PFSK-1 (cell line): ENCODE data around the gene SPPL2C.

ENCODE experiments used
- FOXP2 ChIP-seq: optimal IDR thresholded peaks from 2 replicates; pipeline ENCODE3; 2011; ENCODE audit warnings: borderline replicate concordance, control low read depth, inconsistent platforms; ENCODE audit not compliant: insufficient read depth; ENCODE audit errors: extremely low read length, extremely low read depth
- POLR2AphosphoS5 ChIP-seq: IDR thresholded peaks from 2 replicates; pipeline ENCODE4 v1.6.1; 2012; ENCODE audit warnings: low read depth, mild to moderate bottlenecking, control low read depth, low read length, moderate library complexity
- SIN3A ChIP-seq: IDR thresholded peaks from 2 replicates; pipeline ENCODE4 v1.6.1; 2012; ENCODE audit warnings: mild to moderate bottlenecking, low read length, moderate library complexity, borderline replicate concordance; ENCODE audit not compliant: insufficient read depth
- TAF1 ChIP-seq: IDR thresholded peaks from 2 replicates; pipeline ENCODE4 v1.6.1; 2012; ENCODE audit warnings: low read length, control low read depth, borderline replicate concordance; ENCODE audit not compliant: insufficient read depth
- TF ChIP-seq, protein P1 (sequence below), 2 experiments: IDR thresholded peaks; 2 replicates each; pipeline versions ENCODE4 v1.6.1 to v1.8.0; 2011 to 2012; ENCODE audit warnings: low read depth in 2 of 2, low read length in 2 of 2, control low read depth in 1 of 2, inconsistent platforms in 1 of 2, mild to moderate bottlenecking in 1 of 2, moderate library complexity in 1 of 2; ENCODE audit not compliant: insufficient read depth in 1 of 2

Gene SPPL2C

DNA sequence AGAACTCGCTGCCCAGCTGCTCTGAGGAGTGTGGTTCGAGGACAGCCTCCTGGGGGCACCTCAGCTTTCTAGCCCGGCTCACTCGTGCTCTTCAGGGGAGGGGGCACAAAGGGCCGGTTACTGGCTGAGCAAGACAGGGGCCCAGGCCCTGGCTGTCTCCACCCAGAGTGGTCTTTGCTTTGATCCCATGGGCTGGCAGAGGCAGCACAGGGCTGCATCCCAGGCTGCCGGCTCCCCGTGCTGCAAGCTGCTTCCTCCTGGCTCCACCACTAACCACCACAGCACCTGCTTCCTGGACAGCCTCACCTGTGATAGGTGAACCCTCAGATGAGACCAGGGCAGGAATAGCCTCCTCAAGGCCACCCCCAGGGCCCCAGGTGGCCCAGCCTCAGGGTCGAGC, 6.8 kb downstream of the SPPL2C start:
- TF ChIP-seq POLR2AphosphoS5: no peak
- no peak for TF ChIP-seq FOXP2
- TF ChIP-seq, protein P1, sequence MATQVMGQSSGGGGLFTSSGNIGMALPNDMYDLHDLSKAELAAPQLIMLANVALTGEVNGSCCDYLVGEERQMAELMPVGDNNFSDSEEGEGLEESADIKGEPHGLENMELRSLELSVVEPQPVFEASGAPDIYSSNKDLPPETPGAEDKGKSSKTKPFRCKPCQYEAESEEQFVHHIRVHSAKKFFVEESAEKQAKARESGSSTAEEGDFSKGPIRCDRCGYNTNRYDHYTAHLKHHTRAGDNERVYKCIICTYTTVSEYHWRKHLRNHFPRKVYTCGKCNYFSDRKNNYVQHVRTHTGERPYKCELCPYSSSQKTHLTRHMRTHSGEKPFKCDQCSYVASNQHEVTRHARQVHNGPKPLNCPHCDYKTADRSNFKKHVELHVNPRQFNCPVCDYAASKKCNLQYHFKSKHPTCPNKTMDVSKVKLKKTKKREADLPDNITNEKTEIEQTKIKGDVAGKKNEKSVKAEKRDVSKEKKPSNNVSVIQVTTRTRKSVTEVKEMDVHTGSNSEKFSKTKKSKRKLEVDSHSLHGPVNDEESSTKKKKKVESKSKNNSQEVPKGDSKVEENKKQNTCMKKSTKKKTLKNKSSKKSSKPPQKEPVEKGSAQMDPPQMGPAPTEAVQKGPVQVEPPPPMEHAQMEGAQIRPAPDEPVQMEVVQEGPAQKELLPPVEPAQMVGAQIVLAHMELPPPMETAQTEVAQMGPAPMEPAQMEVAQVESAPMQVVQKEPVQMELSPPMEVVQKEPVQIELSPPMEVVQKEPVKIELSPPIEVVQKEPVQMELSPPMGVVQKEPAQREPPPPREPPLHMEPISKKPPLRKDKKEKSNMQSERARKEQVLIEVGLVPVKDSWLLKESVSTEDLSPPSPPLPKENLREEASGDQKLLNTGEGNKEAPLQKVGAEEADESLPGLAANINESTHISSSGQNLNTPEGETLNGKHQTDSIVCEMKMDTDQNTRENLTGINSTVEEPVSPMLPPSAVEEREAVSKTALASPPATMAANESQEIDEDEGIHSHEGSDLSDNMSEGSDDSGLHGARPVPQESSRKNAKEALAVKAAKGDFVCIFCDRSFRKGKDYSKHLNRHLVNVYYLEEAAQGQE (IDR thresholded peaks at IDR 0.05; ENCODE audit: insufficient read depth in 1 of 2, low read depth in 2 of 2, low read length in 2 of 2): no peak
- no peak for TF ChIP-seq SIN3A
- no peak for TF ChIP-seq TAF1

DNA sequence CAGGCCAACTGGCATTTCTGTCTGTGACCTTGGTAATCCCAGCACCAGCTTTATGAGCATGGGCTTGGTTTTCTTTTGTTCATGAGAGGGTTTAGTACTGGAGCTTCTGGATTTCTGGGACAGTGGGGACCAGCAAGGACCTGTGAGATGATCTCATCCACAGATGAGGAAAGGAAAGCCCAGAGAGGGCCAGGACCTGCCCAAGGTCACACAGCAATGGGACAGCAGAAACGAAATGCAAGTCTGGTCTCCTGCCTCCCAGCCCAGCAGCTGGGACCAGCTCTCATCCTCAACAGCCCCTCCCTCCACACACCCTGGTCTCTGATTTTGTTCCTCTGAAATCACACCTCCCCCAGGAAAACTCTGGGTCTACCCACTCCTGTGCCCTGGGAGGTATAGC, 7.2 kb downstream of the SPPL2C start:
- TF ChIP-seq SIN3A: no peak
- no peak for TF ChIP-seq FOXP2

DNA sequence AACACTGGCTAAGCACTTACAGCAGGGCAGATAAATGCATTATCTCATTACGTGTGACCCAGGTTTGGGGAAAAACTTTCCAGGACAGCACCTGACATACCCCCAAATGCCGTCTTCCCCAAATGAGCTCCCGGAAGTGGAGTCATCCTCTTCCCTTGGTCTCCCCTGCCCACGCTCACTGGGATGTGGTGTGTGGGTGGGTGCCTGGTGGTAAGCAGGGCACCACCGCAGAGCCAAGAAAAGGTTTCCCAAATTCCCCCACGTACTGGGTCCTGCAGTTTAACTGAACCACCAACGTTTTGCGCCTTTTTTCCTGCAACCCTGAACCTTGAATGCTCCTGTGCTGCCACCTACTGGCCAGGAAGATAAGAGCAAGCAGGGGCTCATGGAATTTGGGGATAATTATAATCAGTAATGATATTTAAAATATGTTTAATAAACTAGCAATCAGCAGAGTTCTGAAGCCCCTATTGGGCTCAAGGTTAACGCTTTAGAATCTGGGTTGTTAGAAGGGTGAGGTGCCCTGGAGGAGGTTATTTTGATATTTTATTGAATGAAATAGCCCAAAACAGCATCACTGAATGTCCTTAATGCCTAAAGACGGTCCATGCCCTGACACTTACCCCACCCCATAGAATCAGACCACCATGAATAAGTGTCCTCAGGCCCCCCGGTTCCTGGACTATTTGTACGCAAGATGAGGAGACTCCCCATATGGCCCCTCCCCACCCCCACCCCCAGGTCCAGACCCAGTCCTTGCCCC, 8.0 kb downstream of the SPPL2C start:
- TF ChIP-seq TAF1 (no peak), FOXP2 (no peak), POLR2AphosphoS5 (no peak), SIN3A (no peak)
- TF ChIP-seq, protein P1 (IDR thresholded peaks at IDR 0.05; ENCODE audit: insufficient read depth in 1 of 2, low read depth in 2 of 2, low read length in 2 of 2): peak in 1 of 2 experiments; percentile 54; a peak in 1 of 4 replicates

DNA sequence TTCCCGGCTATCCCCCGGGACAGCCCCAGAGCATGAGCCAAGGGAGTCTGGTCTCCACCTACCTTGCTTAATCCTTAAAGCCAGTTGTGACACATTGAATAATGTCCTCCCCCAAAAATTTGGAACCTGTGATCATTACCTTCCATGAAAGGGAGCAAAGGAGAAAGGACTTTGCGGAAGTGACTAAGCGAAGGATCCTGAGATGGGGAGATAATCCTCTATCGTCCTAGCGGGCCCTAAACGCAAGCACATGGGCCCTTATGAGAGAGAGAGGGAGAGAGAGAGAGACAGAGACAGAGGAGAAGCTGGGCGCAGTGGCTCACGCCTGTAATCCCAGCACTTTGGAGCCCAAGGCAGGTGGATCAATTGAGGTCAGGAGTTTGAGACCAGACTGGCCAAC, 9.5 kb downstream of the SPPL2C start:
- TF ChIP-seq TAF1 (no peak), SIN3A (no peak), POLR2AphosphoS5 (no peak), FOXP2 (no peak)
- TF ChIP-seq, protein P1 (IDR thresholded peaks at IDR 0.05; ENCODE audit: insufficient read depth in 1 of 2, low read depth in 2 of 2, low read length in 2 of 2): no peak

DNA sequence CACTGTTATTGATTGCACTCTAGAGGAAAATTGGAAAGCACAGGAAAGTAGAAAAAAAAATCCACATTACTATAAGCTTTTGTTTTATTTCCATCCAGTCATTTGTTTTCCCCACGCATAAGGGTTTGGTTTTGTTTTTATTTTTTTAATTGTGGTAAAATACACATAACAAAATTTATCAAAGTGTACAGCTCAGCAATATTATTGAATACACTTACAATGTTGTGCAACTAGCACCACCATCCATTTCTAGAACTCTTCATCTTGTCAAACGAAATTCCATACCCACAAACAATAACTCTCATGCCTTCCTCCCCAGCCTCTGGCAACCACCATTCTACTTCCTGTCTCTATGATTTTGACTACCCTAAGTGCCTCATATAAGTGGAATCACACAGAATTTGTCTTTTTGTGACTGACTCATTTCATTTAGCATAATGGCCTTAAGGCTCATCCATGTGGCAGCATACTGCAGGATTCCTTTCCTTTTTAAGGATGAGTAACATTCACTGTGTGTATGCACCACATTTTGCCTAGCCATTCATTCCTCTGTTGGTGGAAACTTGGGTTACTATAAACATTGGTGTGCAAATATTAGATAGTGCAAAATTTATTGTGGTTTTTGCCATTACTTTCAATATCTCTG, 11.1 kb downstream of the SPPL2C start:
- TF ChIP-seq SIN3A (no peak), FOXP2 (no peak), TAF1 (no peak), POLR2AphosphoS5 (no peak)
- TF ChIP-seq, protein P1 (IDR thresholded peaks at IDR 0.05; ENCODE audit: insufficient read depth in 1 of 2, low read depth in 2 of 2, low read length in 2 of 2): no peak
